ENCODE data around the gene PPOX. TPM values are rescaled to one million over a fixed set of nuclear protein-coding genes. Genes with fewer than 3 reads are reported as not detected.
A peak's percentile ranks its signal among the peaks of the same experiment; 100 is the strongest.

PPOX gene
- polyA plus RNA-seq, 1 experiment, result 29.7 TPM

GRCh38 chr1:161131523-161132409 lies 34.5 kb upstream of the PPOX start:
- no peak for DNase-seq (ENCODE audit: low read depth)
- Histone ChIP-seq H3K27me3 (ENCODE audit: control insufficient read depth, insufficient read depth, low read length) (no peaks in the 10 kb centered on the region), H3K36me3 (ENCODE audit: control insufficient read depth, insufficient read depth, low read length) (peaks cover 7% of the 10 kb centered on the region), H3K4me3 (ENCODE audit: low read depth, low read length) (peak overlapping the region; percentile 97)
- no peak for TF ChIP-seq CTCF (IDR thresholded peaks at IDR 0.05; ENCODE audit: insufficient read depth, low read depth, low read length)
- ChIA-PET CTCF (interaction anchor here (0.9 to 4.4 kb wide), 5 partner anchors 9 to 86 kb away, joined by 3 to 25 read pairs (median 3); partner anchors contain the start of genes KLHDC9 and USF1), POLR2A (no interaction called here)

DNA sequence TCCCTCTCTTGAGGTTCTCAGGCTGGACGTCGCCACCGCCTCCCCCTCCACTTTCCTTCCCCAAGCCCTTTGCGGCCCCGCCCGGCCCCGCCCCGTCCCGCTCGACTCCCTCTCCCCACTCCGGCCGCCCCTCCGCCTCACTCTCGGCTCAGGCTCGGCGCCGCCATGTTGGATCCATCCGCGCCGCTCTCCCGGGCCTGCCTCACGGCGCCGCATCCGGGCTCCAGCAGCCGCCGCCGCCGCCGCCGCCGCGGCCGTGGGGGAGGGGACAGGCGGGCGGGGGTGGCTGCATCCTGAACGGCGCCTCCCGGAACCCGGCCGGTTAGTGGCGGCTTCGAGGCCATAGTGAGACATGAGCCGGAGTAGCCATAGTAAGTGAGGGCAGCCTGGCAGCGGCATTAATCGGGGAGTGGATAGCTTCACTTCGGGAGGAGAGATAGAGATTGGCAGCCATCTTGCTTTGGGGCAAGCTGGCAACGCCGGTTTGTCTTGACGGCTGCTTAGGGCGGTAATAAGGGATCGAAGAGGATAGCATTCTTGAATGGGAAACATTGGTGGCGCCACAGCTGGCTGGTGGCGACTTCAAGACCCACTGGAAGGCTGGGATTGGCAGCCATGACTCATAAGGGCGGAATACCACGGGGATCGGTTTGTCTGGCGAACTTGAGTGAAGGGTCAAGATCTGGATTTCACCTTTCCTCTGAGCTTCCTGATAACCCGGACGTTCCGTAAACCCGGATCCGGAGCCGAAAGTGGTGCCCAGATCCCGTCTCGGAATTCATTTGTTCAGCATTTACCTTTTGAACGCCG lies 33.6 kb upstream of the PPOX start, which contains the start of gene DEDD:
Gene DEDD (minus strand): TSS at position 258 of the 810 bp plus-strand sequence. CDS start 8,205 bp downstream, outside the sequence.
- Histone ChIP-seq H3K36me3 (ENCODE audit: control insufficient read depth, insufficient read depth, low read length) (peaks cover 7% of the 10 kb centered on the region), H3K4me3 (ENCODE audit: low read depth, low read length) (peak within 1 kb of the TSS; percentile 97), H3K27me3 (ENCODE audit: control insufficient read depth, insufficient read depth, low read length) (no peaks in the 10 kb centered on the region)
- peak; percentile 88 for DNase-seq (ENCODE audit: low read depth)
- CTCF ChIA-PET, result interaction anchor here (0.9 to 4.4 kb wide), 8 partner anchors 9 to 1334 kb away, joined by 3 to 25 read pairs (median 3); partner anchors contain the start of genes KLHDC9, PPOX and USF1
- POLR2A ChIA-PET, result interaction anchor here (0.8 to 1.1 kb wide), 3 partner anchors 15 to 69 kb away, joined by 3 to 6 read pairs (median 4); partner anchors contain the start of genes NDUFS2, NIT1, PFDN2 and UFC1
- 0 out of 2 replicates have a peak, but pooled peaks have one; percentile 6 for TF ChIP-seq CTCF (IDR thresholded peaks at IDR 0.05; ENCODE audit: insufficient read depth, low read depth, low read length)

- POLR2A ChIA-PET, result interaction anchor here (0.8 to 1.1 kb wide), 3 partner anchors 15 to 69 kb away, joined by 3 to 6 read pairs (median 4); partner anchors contain the start of genes NDUFS2, NIT1, PFDN2 and UFC1
- no peak for TF ChIP-seq CTCF (IDR thresholded peaks at IDR 0.05; ENCODE audit: insufficient read depth, low read depth, low read length)
- no peak for DNase-seq (ENCODE audit: low read depth)
- Histone ChIP-seq H3K36me3 (ENCODE audit: control insufficient read depth, insufficient read depth, low read length) (peaks cover 4% of the 10 kb centered on the region; the same call in 1 of the 2 replicates), H3K27me3 (ENCODE audit: control insufficient read depth, insufficient read depth, low read length) (no peaks in the 10 kb centered on the region), H3K4me3 (ENCODE audit: low read depth, low read length) (peak overlapping the region; percentile 97)
- CTCF ChIA-PET, result interaction anchor here (0.9 to 4.4 kb wide), 8 partner anchors 8 to 1334 kb away, joined by 3 to 25 read pairs (median 3); partner anchors contain the start of genes KLHDC9, PPOX and USF1
Measured at GRCh38 chr1:161133220-161133740, 32.9 kb upstream of the PPOX start.

DNA sequence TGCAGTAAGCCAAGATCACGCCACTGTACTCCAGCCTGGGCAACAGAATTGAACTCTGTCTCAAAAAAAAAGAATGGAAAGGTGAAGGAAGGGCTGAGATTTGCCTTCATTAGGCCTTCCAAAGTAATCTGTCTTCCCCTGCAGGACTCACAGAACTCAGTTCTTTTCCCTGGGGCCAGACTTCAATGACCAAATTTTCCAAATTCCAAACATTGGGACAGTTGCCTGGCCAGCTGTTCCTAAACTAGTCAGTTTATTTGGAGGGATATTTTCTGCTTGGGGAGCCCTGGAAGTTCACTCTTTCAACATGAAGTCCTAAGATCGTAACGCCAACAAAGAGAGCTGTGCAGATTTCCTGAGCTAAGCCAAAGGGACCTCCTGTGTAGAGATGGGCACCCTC lies 28.3 kb upstream of the PPOX start:
- POLR2A ChIA-PET, result interaction anchor here (0.6 kb wide), 1 partner anchor 124 kb away, joined by 3 read pairs; no protein-coding TSS in a partner anchor
- CTCF ChIA-PET, result interaction anchor here (0.7 to 3.8 kb wide), 10 partner anchors 16 to 147 kb away, joined by 3 to 36 read pairs (median 4); partner anchors contain the start of gene KLHDC9
- H3K27me3 ChIP-seq (ENCODE audit: control insufficient read depth, insufficient read depth, low read length), result no peaks in the 10 kb centered on the region
- no peak for DNase-seq (ENCODE audit: low read depth)
- no peaks in the 10 kb centered on the region for H3K36me3 ChIP-seq (ENCODE audit: control insufficient read depth, insufficient read depth, low read length)
- H3K4me3 ChIP-seq (ENCODE audit: low read depth, low read length), result no peak overlapping the region
- no peak for TF ChIP-seq CTCF (IDR thresholded peaks at IDR 0.05; ENCODE audit: insufficient read depth, low read depth, low read length)
